Activated T-cell treated with anti-CD3 and anti-CD28 coated beads for 1 hour (primary cell): ENCODE measurements around the gene COL4A1.

Source experiments
- DNase-seq: peaks from one replicate; pipeline ENCODE4 v3.0.0-alpha.2; 2020; ENCODE audit warnings: low read depth

The COL4A1 gene

DNA sequence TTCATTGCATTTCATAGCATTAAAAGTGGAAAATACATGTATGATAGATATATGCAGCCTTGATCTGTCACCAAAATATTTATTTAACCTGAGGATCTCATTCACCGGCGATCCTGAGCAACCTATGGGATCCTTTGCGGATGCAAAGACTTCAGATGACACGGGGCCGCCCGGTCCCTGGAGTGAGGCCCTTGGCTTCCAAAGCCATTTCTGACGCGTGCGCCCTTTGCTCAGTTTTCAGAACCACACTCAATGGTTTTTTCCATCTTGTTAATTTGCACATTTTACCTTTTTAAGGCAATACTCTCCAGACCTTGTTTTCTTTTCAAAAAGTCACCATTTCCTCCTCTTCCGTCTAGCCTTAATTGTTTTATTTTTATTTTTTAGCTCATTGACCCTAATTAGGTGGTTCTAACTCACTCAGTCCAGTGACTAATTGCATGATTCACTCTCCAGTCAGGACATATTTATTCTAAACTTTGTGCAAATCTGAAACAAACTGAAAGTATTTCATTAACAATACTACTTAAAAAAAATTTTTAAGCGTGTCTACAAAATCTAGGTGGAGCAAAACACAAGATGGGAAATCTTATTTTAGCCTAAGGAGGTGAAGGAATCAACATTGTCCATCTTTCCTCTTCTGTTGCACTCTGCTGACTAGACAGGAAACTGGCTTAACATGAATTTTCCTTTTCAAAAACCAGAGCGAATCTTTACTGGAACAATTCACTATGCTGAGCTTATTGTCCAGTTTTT lies 47.9 kb downstream of the COL4A1 start:
- DNase-seq: no peak

GRCh38 chr13:110257408-110257807 lies 49.5 kb downstream of the COL4A1 start:
- no peak for DNase-seq

GRCh38 chr13:110256126-110256905 lies 50.6 kb downstream of the COL4A1 start:
- no peak for DNase-seq

GRCh38 chr13:110254751-110255553 lies 52.0 kb downstream of the COL4A1 start:
- no peak for DNase-seq

- DNase-seq: no peak
Observed at GRCh38 chr13:110254151-110254679, 52.7 kb downstream of the COL4A1 start.

DNA sequence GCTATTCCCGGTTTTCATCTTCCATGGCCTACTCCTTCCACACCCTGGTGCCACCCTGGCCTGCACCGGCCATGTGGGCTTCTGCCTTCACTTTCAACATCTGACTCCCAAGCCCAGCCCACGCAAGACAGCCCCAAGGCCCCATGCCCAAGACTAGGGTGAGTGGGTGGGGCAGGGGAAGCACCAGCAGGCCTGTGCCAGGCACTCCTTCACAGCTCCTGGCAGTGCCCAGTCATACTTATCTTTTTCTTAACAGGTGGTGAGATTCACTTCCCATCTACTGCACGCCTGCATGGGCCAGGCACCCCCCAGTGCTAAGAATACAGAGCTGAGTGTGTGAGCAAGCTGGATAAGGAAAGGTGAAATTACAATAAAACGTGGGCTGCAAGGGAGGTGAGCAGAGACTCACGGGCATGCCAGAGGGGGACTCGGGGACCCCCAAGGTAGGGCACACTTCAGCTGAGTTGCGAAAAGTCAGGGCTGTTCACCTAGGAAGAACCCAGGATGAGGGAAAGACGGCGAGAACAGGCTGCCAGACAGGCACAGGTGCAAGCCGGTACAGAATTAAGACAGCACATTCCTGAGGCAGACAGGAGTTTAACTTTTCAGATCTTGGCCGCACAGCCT lies 55.7 kb downstream of the COL4A1 start:
- DNase-seq: no peak

DNA sequence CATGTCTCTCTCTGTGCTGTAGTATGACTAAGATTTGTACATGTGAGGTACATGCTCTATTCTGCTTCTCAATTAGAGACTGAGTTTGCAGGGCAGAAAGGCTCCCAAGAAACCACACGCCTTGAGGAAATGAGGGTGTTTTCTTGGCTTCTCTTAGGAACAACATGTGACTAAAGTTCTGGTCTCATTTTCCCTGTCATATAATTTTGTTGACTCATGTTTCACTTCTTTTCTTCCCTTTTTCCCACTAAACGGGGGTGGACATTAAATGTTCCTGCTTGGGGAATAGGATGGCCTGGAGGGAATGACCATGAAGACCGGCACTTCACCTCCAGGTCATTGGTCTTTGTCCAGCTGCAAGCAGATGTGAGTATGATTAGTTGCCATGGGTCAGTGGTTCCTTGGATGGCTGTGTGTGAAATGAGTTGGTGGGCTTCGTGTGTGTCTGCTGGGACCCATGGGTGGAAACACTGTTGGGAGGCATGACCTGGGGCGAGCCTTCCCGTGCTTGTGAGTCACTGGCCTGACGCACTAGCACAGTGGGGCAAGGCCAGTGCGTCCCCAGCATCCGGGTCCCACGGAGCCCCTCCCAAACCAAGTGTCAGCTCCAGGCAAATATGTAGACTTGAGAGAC lies 56.6 kb downstream of the COL4A1 start:
- DNase-seq: no peak

GRCh38 chr13:110249326-110249725 lies 57.6 kb downstream of the COL4A1 start:
- DNase-seq: no peak

DNA sequence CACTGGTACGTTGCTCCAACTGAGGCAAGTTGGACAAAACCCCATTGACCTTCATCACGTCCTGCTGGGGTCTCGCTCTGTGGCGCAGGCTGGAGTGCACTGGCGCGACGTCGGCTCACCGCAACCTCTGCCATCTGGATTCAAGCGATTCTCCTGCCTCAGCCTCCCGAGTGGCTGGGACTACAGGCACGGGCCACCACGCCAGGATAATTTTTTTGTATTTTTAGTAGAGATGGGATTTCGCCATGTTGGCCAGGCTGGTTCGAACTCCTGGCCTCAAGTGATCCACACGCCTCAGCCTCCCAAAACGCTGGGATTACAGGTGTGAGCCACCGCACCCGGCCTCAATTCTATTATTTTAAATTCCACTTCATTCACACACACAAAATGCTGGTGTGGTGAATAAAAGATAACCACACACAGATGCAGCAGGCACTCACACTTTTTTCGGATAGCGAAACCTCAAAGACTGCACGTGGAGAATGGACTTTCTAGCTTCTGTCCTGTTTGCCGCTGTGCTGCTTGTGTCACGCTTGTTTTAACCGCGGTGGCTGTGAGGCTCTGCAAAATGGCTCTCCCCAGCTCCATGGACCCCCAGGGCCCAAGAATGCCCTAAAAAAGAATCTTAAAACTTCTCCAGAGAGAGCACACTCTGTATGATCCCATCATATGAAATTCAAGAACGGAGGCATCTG lies 58.4 kb downstream of the COL4A1 start:
- no peak for DNase-seq

GRCh38 chr13:110246530-110246929 lies 60.4 kb downstream of the COL4A1 start:
- DNase-seq: no peak

DNA sequence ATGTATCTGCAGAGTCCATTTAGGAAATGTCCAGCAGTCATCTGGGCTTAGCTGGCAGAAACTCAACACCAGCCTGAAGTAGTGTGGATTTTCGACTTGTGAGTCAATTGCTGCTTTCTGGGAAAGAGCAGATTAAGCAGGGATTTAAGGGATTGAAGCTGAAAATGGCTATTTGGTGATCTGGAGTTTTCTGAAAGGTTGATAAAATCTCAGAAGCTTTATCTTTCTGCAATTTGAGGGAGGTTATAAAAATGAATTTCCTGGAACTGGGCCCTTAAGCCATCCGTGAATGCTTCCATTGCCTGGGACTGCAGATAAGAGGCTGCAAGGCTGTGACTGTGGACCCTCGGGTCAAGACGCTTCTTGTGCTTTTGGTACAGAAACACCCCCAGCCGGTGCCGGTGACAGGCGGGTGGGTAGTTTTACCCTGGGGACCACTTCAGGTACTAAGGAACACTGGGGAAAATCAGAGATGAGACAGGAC lies 61.5 kb downstream of the COL4A1 start:
- no peak for DNase-seq

DNA sequence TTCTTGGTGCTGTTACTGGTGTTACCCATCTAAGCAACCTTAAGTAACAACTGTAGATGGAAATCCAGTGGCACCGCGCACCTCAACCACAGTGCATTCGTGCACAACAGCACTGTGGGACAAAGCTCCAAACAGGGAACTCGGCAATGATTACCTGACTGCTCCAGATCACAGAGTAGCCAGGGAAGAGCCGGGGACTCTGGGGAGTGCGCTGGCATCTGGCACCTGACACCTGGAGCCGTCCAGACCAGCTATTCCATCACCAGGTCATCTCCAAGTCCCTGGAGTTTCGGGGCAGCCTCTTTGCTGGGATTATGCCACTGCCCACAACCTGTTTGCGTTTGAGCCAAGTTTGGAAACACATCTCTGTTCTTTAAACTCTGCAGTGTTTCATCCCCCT lies 62.0 kb downstream of the COL4A1 start:
- no peak for DNase-seq

GRCh38 chr13:110244071-110244830 lies 62.7 kb downstream of the COL4A1 start:
- no peak for DNase-seq

GRCh38 chr13:110242615-110243014 lies 64.3 kb downstream of the COL4A1 start:
- no peak for DNase-seq

- no peak for DNase-seq
Observed at GRCh38 chr13:110240943-110241342, 66.0 kb downstream of the COL4A1 start.

DNA sequence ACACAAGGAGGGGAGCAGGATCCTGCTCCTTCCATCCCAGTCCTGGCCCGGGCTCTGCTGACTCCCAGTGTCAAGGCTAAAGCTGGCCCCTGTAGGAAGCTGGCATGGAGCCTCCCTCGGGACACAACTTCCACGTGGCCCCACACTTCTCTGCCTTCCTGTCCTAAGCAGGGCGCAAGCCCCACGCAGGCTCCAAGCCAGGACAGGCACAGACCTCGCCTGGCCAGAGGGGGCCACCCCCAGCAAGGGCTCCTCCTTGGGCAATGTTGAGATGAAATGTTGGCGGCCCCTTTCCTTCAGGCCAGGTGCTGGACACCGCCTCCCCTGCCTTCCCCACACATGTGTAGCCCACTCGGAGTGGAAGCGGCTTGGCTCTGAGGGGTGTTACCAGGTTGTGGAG lies 66.6 kb downstream of the COL4A1 start:
- no peak for DNase-seq

DNA sequence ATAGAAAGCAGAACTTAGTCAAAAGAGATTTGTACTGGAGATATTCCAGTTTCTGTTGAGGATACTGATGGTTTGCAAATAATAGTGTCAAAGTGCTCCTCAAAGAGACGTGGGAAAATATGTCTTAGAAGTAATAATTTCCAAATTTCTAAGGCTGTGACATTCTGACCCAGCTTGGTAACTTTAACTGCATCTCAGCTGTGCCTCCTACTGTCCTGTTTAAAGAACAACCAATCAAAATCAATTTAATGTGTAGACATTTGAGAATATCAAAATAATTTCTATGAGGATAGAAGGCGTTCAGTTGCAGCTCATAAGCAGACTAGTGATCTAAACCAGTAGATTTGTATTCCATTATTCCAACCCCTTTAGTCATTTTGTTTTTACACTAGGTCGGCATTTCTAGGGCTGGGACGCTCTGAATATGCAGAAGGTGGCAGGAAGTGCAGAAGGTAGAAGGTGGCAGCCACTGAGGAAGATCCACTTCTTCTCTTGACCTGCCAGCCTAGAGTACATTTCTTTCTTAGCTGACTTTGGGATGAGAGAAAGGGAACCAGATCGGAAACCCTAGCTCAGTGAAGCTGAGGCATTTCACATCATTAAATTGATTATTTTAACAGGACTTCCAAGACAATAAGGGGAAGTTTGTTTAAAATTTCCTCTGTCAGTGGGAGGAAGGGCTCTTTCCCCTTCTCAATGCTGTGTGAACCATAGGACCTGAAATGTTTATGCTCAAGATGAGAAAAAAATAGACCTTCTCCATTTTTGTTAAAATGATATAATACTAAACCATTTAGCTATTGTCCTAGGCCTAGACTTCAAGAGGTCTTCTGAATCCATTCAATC lies 67.5 kb downstream of the COL4A1 start:
- no peak for DNase-seq

DNA sequence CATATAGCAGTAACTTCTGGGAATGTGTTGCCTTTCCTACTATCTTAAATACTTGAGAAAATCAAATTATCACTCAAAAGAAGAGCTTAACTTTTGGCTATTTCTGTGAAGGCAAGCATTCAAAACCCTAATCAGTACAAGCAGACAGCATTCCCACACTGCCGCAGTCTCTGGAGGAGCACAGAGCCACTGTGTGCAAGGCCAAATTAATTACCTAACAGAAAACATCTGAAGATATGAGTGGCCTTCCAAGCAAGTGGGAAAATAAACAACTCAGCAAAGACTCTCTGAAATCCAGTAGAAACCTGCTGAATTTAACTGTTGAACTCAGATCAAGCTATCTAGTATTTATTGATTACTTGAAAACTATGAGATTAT lies 68.2 kb downstream of the COL4A1 start:
- no peak for DNase-seq
